Lung (tissue), 12 donors: Measurements from ENCODE around the gene GABRR2. TPM values are rescaled to one million over a fixed set of nuclear protein-coding genes. Genes with fewer than 3 reads are reported as not detected.
A peak's percentile ranks its signal among the peaks of the same experiment; 100 is the strongest.

Experiments used
- ATAC-seq: fragments of 200-7000 bp; cut with Tn5 transposase; one replicate; pipeline ENCODE4 v1.9.1; 2020; ENCODE audit warnings: moderate number of reproducible peaks; ENCODE audit not compliant: insufficient read depth, low FRiP score
- DNase-seq, 3 donors: peaks; one replicate each; pipeline ENCODE4 v3.0.0-alpha.2; 2013 to 2017
- H3K27ac ChIP-seq, 2 donors: one replicate each; pipeline ENCODE4 v1.5.1; 2013; ENCODE audit warnings: mild to moderate bottlenecking in 2 of 2, moderate library complexity in 2 of 2, control low read depth in 1 of 2, inconsistent platforms in 1 of 2, low read depth in 1 of 2, low read length in 1 of 2
- H3K27me3 ChIP-seq, 3 donors: one replicate each; pipeline ENCODE4 v1.5.1; 2013; ENCODE audit warnings: low read length in 2 of 3; ENCODE audit not compliant: control insufficient read depth in 3 of 3, insufficient read depth in 3 of 3
- H3K36me3 ChIP-seq, 4 donors: one replicate each; pipeline ENCODE4 v1.5.1; 2013; ENCODE audit warnings: low read length in 4 of 4, mild to moderate bottlenecking in 1 of 4, moderate library complexity in 1 of 4; ENCODE audit not compliant: control insufficient read depth in 4 of 4, insufficient read depth in 4 of 4
- H3K4me1 ChIP-seq, 5 donors: one replicate each; pipeline ENCODE4 v1.5.1; 2013; ENCODE audit warnings: low read length in 5 of 5, mild to moderate bottlenecking in 2 of 5, moderate library complexity in 1 of 5; ENCODE audit not compliant: control insufficient read depth in 5 of 5, insufficient read depth in 5 of 5
- H3K4me3 ChIP-seq: one replicate; pipeline ENCODE4 v1.5.1; 2013; ENCODE audit warnings: mild to moderate bottlenecking, control low read depth, moderate library complexity
- H3K9ac ChIP-seq, 2 donors: one replicate each; pipeline ENCODE4 v1.5.1; 2013; ENCODE audit warnings: low read length in 2 of 2, control low read depth in 1 of 2; ENCODE audit not compliant: insufficient read depth in 1 of 2
- H3K9me3 ChIP-seq, 4 donors: one replicate each; pipeline ENCODE4 v1.5.1; 2013; ENCODE audit warnings: low read length in 3 of 4, mild to moderate bottlenecking in 1 of 4, moderate library complexity in 1 of 4; ENCODE audit not compliant: control insufficient read depth in 4 of 4, insufficient read depth in 3 of 4
- CTCF ChIP-seq: IDR thresholded peaks from 2 replicates; pipeline ENCODE4 v1.5.1; 2012; ENCODE audit warnings: mild to moderate bottlenecking; ENCODE audit errors: control extremely low read depth, extremely low read depth
- WGBS, 2 donors: extraction: QIAGEN DNeasy Blood & Tissue Kit; methylation state at CpG; one replicate each; pipeline ENCODE4 v1.1.7; 2013; 5-methylcytosine and 5-hydroxymethylcytosine counted together
- polyA plus RNA-seq, 2 donors: library from polyadenylated mRNA; stranded (reverse); fragments of 200-250 nt; gene quantifications; one replicate each; pipeline ENCODE4 v1.2.1, GENCODE V29; 2013
- total RNA-seq, 2 donors: library from RNA; depleted of rRNA in 1 of 2; stranded (reverse); fragments of >200 nt in 1 of 2; gene quantifications; one replicate each; pipeline ENCODE4 v1.2.1, GENCODE V29; 2014 to 2021
- donor health status: control.
- donor health status: control.
- donor health status: Bipolar disorder and iron deficiency.
- donor health status: healthy.
- donor health status: DM: yes; HTN: yes; CAD: no.

GABRR2 gene
- total and polyA plus RNA-seq, 4 donors: 0.33 to 1.5 (median 1.4) TPM

GRCh38 chr6:89360415-89360999, 45.4 kb upstream of the GABRR2 start:
- ATAC-seq: no peak
- no peak overlapping the region for H3K27ac ChIP-seq
- 95 to 98% methylated on average over 2 of the region's 2 CpGs for WGBS, 2 donors
- no peak for TF ChIP-seq CTCF
- H3K27me3 ChIP-seq: no peaks in the 10 kb centered on the region
- no peak for DNase-seq
- H3K4me3 ChIP-seq: no peak overlapping the region
- no peaks in the 10 kb centered on the region for H3K36me3 ChIP-seq
- H3K4me1 ChIP-seq: no peaks in the 10 kb centered on the region
- no peak overlapping the region for H3K9ac ChIP-seq
- no peaks in the 10 kb centered on the region for H3K9me3 ChIP-seq

DNA sequence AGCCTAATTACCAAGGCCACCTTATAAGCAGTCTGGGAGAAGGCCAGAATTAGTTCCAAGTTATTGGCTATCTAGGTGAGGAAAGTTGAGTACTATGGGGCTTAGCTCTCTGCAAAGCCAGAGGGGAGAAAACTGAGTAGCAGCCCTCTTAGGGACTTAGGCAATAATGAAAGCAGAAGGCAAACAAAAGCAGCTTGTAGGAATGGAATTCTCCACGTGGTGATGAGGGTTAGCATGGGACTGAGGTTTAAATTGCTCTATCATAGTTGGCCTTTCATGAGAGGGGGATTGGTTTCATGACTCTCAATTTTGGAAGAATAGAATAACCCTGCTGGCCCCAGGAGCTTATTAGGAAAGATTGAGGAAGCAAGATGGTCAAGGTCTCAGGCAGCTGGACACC, 44.5 kb upstream of the GABRR2 start:
- H3K27ac ChIP-seq: no peak overlapping the region
- DNase-seq: no peak
- H3K4me3 ChIP-seq: no peak overlapping the region
- no peaks in the 10 kb centered on the region for H3K27me3 ChIP-seq
- WGBS, 2 donors: 0 to 13% methylated on average over 1 of the region's 1 CpG
- ATAC-seq: no peak
- no peaks in the 10 kb centered on the region for H3K4me1 ChIP-seq
- H3K9me3 ChIP-seq: no peaks in the 10 kb centered on the region
- no peak overlapping the region for H3K9ac ChIP-seq
- H3K36me3 ChIP-seq: no peaks in the 10 kb centered on the region
- TF ChIP-seq CTCF: no peak

DNA sequence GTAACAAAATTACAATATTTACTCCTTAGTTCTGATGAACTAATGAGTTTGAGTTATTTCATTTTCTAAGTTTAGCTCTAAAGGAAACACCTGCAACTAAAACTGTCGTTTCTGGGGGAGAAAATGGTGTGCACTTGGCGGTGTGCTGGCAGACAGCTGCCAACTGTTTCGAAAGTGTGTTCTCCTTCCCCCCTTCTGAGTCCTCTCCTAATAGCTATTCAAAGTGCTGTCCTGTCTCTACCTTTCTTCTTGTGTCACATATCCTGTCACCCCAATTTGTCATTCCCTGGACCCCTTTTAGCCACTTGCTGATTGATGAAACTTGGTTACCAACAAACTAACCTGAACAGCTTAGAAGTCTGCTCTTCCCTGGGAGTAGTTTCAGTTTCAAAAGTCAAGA, 42.3 kb upstream of the GABRR2 start:
- Histone ChIP-seq H3K4me1 (no peaks in the 10 kb centered on the region), H3K4me3 (no peak overlapping the region), H3K9me3 (no peaks in the 10 kb centered on the region), H3K36me3 (no peaks in the 10 kb centered on the region), H3K27me3 (no peaks in the 10 kb centered on the region), H3K27ac (peak overlapping the region in 1 of 2 donors; percentile 22), H3K9ac (no peak overlapping the region)
- ATAC-seq (no peak), DNase-seq (no peak)
- 18 to 22% methylated on average over 3 of the region's 3 CpGs for WGBS, 2 donors
- TF ChIP-seq CTCF: no peak

GRCh38 chr6:89356642-89357170, 41.6 kb upstream of the GABRR2 start:
- 12 to 31% methylated on average over 1 of the region's 1 CpG for WGBS, 2 donors
- no peak for TF ChIP-seq CTCF
- Histone ChIP-seq H3K27me3 (no peaks in the 10 kb centered on the region), H3K9me3 (no peaks in the 10 kb centered on the region), H3K9ac (no peak overlapping the region), H3K4me3 (no peak overlapping the region), H3K27ac (no peak overlapping the region), H3K4me1 (peaks cover 0 to 3% (median 0%) of the 10 kb centered on the region in 5 donors), H3K36me3 (no peaks in the 10 kb centered on the region)
- ATAC-seq (no peak), DNase-seq (no peak)
